GM19025 (cell line): Measurements from ENCODE around the gene SAMD13.
"Not testable (repeated sequence)": the region's sequence is repeated elsewhere in the genome, so short reads cannot be mapped to it uniquely, and the experiment has no call there.

Source experiments
- ATAC-seq: cut with Tn5 transposase; IDR thresholded peaks from one replicate; pipeline ENCODE4 v1.9.1; 2021; ENCODE audit warnings: mild to moderate bottlenecking, low read depth, moderate library complexity; ENCODE audit not compliant: unreplicated experiment

The SAMD13 gene

GRCh38 chr1:84282780-84283333 is 18.7 kb upstream of the SAMD13 start:
- ATAC-seq = no peak

GRCh38 chr1:84283381-84283780 is 18.1 kb upstream of the SAMD13 start:
- ATAC-seq = no peak

- no peak for ATAC-seq
Observed at GRCh38 chr1:84286071-84286470, 15.4 kb upstream of the SAMD13 start.

GRCh38 chr1:84287389-84287788 is 14.1 kb upstream of the SAMD13 start:
- ATAC-seq = not testable (repeated sequence)

- ATAC-seq = no peak
Observed at GRCh38 chr1:84289169-84289785, 12.2 kb upstream of the SAMD13 start.

GRCh38 chr1:84291882-84292655 is 9.4 kb upstream of the SAMD13 start:
- no peak for ATAC-seq

GRCh38 chr1:84293766-84294165 is 7.7 kb upstream of the SAMD13 start:
- ATAC-seq = no peak

- ATAC-seq = no peak
Observed at GRCh38 chr1:84294751-84295150, 6.8 kb upstream of the SAMD13 start.

GRCh38 chr1:84297546-84298244 is 3.8 kb upstream of the SAMD13 start:
- no peak for ATAC-seq

GRCh38 chr1:84298328-84298683 is 3.2 kb upstream of the SAMD13 start:
- ATAC-seq = peak; percentile 76

GRCh38 chr1:84298684-84299535 is 2.6 kb upstream of the SAMD13 start:
- ATAC-seq = peak; percentile 48

- ATAC-seq = no peak
Observed at GRCh38 chr1:84299536-84300170, 1.9 kb upstream of the SAMD13 start.

- no peak for ATAC-seq
Observed at GRCh38 chr1:84300501-84300900, 1.0 kb upstream of the SAMD13 start.

- ATAC-seq = no peak
Observed at GRCh38 chr1:84301785-84302385, 377 bp downstream of the SAMD13 start.

- no peak for ATAC-seq
Observed at GRCh38 chr1:84303314-84303830, 1.9 kb downstream of the SAMD13 start.

- ATAC-seq = no peak
Observed at GRCh38 chr1:84307398-84307797, 5.9 kb downstream of the SAMD13 start.

GRCh38 chr1:84311296-84311695 is 9.8 kb downstream of the SAMD13 start:
- ATAC-seq = no peak

GRCh38 chr1:84319662-84320061 is 18.2 kb downstream of the SAMD13 start:
- ATAC-seq = no peak

- ATAC-seq = no peak
Observed at GRCh38 chr1:84327830-84328229, 26.3 kb downstream of the SAMD13 start.
